Renal pelvis (tissue), 4 donors: ENCODE data around the gene IMMT. TPM values are rescaled to one million over a fixed set of nuclear protein-coding genes. Genes with fewer than 3 reads are reported as not detected.

Experiments
- DNase-seq: peaks from one replicate; pipeline ENCODE4 v3.0.0-alpha.2; 2013
- polyA plus RNA-seq, 3 donors: library from polyadenylated mRNA; unstranded; fragments of 120-200 nt; gene quantifications; one replicate each; pipeline ENCODE4 v1.2.1, GENCODE V29; 2013; ENCODE audit not compliant: insufficient read length in 3 of 3

IMMT gene
- polyA plus RNA-seq, 3 donors: 103 to 108 (median 107) TPM

GRCh38 chr2:86143926-86144685 lies 51.2 kb downstream of the IMMT start:
- DNase-seq: no peak

GRCh38 chr2:86143307-86143706 lies 52.0 kb downstream of the IMMT start:
- no peak for DNase-seq

DNA sequence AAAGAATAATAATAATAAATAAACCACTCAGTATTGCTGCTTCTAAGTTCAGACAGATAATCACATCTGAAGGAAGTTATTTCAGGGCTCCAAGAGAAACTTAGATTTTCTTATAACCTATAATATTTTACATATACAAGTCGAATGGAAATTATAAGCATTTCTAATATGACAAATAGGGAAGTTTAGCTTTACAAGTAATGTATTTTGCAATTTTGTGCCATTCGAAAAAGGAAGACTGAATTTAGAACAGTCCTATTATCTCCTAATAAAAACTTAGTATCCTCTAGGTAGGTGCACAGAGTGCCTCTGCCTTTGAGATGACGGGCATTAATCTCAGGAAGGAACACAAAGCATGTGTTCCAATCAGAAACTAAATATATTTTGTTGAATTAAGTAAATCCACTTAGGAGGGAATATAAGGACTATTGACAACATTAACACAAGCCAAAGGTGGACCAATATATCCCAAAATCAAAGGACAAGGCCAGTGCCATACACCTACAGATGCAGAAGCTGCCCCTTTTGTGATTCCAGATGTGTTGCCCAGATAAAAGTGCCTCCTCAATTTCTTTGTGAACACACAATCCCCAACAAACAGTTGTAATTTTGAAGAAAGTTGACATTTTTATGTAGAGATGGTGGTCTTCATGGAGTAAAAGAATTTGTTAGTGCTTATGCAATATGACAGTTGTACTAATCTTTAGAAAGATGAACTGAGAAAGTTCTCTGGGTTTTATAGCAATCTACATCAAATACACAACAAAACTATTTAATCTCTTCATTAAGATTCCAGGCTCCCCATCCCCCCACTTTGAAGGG lies 52.6 kb downstream of the IMMT start:
- DNase-seq: no peak

- DNase-seq: peak; percentile 66
These were observed 54.3 kb downstream of the IMMT start for GRCh38 chr2:86140969-86141392.

DNA sequence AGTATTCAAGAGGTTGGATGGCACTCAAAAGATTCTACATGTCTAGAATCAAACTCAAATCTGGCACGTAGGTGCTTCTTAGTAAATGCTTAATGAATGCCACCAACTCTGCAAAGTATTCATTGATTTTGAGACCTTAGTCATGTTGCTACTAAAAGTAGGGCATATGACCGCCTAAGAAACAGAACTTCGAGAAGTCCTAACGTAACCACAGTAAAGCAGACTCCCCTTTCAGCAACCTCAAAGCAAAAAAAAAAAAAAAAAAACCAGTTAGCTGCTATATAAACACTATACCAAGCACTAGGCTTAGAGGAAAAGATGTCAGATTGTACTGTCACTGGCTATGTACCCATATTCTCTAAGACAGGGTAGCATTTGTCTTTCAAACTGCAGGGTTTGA lies 55.3 kb downstream of the IMMT start:
- DNase-seq: no peak

DNA sequence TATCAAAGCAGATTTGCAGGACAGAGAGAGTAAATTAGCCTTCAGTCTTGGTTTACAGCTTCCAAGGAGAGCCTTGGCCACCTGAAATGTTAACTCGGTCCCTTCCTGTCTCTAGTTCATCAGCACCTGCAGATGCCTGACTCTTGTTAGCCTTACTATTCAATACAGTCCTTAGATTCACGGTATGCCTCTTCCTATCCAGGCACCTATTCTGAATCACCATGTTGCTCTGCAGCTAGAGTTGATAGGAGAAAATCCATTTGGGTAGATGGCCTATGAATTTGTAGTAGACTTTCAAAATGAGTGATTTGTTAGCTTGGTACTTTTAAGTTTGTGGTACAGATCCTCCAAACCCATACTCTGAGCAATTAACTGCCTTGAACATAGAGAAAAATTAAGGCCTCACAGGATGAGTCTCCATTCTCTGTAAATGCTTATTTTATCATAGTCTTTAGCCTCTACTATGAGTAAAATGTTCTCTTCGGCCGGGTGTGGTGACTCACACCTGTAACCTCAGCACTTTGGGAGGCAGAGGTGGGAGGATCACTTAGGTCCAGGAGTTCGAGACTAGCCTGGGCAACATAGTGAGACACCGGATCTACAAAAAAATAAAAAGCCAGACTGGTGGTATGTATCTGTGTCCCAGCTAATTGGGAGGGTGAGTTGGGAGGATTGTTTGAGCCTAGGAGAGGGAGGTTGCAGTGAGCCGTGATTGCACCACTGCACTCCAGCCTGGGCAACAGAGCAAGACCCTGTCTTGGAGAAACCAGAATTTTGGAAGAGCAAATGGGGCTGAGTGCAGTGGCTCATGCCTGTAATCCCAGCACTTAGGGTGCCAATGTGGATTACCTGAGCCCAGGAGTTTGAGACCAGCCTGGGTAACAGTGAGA lies 56.3 kb downstream of the IMMT start:
- no peak for DNase-seq

- no peak for DNase-seq
These were observed 59.1 kb downstream of the IMMT start for GRCh38 chr2:86136141-86136540.

GRCh38 chr2:86135653-86136052 lies 59.6 kb downstream of the IMMT start:
- DNase-seq: no peak

DNA sequence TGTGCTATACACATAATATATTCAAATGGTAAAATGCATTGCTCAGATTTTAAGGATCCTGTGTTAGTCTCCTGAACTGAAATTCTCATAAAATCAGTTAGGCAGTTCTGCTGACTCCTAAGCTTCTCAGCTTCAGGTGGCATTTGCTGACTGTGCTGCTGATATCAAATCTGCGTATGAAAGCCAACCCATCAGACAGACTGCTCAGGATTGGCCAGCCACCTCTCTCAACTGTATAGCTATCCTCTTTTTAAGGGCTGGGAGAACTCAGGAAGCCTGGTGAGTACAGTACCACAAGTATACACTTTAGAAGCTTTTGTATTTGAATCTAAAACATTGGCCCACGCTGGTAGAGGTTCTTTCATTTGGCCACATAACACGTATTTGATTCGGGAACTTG lies 60.6 kb downstream of the IMMT start:
- DNase-seq: no peak

DNA sequence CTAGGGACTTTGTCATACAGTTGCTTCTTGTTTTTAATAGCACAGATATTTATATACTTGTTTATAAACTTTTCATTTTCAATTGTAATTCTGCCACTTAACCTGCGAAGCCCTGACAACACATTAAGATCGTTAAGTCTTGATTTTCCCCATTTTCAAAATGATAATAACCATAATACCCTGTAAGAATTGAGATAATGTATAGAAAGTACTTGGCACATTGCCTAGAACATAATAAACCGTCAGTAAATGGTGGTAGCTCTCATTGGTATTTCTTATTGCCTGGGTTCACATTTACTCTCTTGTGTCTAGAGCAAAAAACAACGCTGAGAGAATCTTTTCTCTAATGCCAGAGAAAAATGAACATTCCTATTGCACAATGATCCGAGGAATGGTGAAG lies 70.6 kb downstream of the IMMT start:
- no peak for DNase-seq

GRCh38 chr2:86123328-86123925 lies 71.8 kb downstream of the IMMT start:
- DNase-seq: no peak

DNA sequence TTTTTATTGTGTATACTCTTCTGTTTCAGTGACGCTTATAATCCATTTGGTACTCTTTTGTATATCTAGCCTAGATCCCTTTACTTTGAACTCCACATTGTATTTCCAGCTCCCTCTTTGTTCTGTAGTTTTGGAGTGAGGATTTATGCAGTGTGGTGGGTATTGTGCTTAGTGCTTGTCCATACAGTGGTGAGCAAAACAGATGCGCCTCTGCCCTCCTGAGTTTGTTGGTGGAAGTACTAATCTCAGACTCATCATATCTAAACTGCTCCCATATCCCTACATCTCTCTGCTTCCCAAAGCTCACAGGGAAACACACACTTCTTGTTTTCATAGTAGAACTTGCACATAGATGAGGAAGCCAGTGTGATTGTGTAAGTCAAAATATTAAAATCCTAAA lies 77.1 kb downstream of the IMMT start:
- no peak for DNase-seq

DNA sequence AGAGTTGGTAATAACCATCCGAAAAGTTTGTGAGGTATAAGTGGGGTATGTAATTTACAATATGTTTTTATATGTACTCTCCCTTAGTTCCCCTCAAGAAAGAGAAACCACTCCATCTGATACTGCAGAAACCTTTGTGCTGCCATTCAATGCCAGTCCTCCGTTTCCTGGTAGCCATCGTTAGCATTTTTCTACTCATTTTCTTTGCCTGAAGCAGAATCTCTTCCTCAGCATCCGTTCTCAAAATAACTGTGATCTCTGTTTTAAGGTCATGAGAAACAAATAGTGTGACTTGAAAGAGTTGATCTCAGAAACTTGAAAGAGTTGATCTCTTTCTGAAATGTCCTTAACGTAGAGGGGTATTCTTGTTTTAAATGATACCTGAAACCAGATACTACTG lies 88.2 kb downstream of the IMMT start:
- DNase-seq: no peak

GRCh38 chr2:86105969-86106945 lies 89.0 kb downstream of the IMMT start, which contains the start of gene PTCD3:
TSS of gene PTCD3 (plus strand) at chr2:86106235. CDS start at chr2:86106248, 13 bp downstream.
- peak; percentile 96 for DNase-seq

DNA sequence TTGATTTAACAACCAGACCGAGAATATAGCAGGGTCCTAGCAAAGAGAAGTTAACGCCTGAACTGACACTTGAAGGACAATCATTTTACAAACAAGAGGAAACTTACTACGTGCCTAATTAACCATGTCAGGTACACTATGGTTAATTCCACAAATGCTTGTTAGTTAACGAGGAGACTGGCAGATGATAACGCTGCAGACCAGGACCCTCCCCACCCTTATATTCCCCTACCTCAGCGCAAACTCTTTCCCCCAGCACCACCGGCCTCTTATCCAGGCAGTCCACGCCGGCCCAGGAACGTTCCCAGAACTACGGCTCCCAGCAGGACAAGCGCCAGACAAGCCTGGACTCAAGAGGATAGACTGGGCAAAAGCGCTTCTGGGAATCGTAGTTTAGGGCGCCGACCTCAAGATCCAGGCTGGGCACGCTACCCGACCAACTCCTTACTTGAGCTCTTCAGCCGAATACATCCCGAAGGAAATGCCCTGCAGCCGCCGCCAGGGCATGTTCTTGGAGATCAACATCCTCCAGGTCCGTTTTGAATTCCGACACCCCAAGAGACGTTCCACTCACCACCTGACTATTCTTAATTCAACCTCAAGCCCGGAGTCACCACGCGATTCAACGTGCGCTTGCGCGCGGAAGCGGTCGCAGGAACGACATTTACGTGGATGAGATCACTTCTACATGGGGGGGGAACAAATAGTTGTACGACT lies 89.9 kb downstream of the IMMT start, which contains the start of gene POLR1A:
POLR1A (minus strand) TSS at position 635 of the 717 bp plus-strand sequence; CDS start at position 525, 110 bp downstream.
- DNase-seq: peak; percentile 94

GRCh38 chr2:86102157-86102556 lies 93.1 kb downstream of the IMMT start:
- DNase-seq: no peak

- DNase-seq: no peak
These were observed 97.3 kb downstream of the IMMT start for GRCh38 chr2:86097913-86098312.

- no peak for DNase-seq
These were observed 98.0 kb downstream of the IMMT start for GRCh38 chr2:86097114-86097896.

GRCh38 chr2:86094229-86094628 lies 101.0 kb downstream of the IMMT start:
- DNase-seq: no peak
